KMS-11 (cell line): Measurements from ENCODE around the gene FAM13A.

Source experiments
- H2AFZ ChIP-seq: fragments of 200-600 bp; sonication (generic); 2 replicates; pipeline ENCODE4 v1.6.1; 2016; ENCODE audit warnings: antibody characterized with exemption, mixed run types, low read depth
- H3K27ac ChIP-seq: fragments of 200-600 bp; sonication (generic); 2 replicates; pipeline ENCODE4 v1.6.1; 2016; ENCODE audit warnings: mild to moderate bottlenecking, mixed run types
- H3K27me3 ChIP-seq: fragments of 200-600 bp; sonication (generic); 2 replicates; pipeline ENCODE4 v1.6.1; 2017; ENCODE audit warnings: mild to moderate bottlenecking, low read depth, mixed run types, moderate library complexity; ENCODE audit not compliant: insufficient read depth
- H3K36me3 ChIP-seq: fragments of 200-600 bp; sonication (generic); 2 replicates; pipeline ENCODE4 v1.6.1; 2017; ENCODE audit warnings: mild to moderate bottlenecking, mixed run types; ENCODE audit not compliant: insufficient read depth
- H3K4me1 ChIP-seq: fragments of 200-600 bp; sonication (generic); 2 replicates; pipeline ENCODE4 v1.6.1; 2016; ENCODE audit warnings: mild to moderate bottlenecking, low read depth, mixed run types; ENCODE audit not compliant: poor library complexity, severe bottlenecking
- H3K4me2 ChIP-seq: fragments of 200-600 bp; sonication (generic); 2 replicates; pipeline ENCODE4 v1.7.0; 2016; ENCODE audit warnings: mild to moderate bottlenecking, mixed run types
- H3K4me3 ChIP-seq: fragments of 200-600 bp; sonication (generic); IDR thresholded peaks from 2 replicates; pipeline ENCODE4 v1.6.1; 2017; ENCODE audit warnings: low read depth, low read length, mixed read lengths; ENCODE audit not compliant: insufficient read depth
- H3K79me2 ChIP-seq: fragments of 200-600 bp; sonication (generic); 2 replicates; pipeline ENCODE4 v1.6.1; 2016; ENCODE audit warnings: low read depth, mixed run types; ENCODE audit not compliant: insufficient read depth
- H3K9ac ChIP-seq: fragments of 200-600 bp; sonication (generic); 2 replicates; pipeline ENCODE4 v1.6.1; 2016; ENCODE audit warnings: mild to moderate bottlenecking, mixed run types
- H4K20me1 ChIP-seq: fragments of 200-600 bp; sonication (generic); 2 replicates; pipeline ENCODE4 v1.6.1; 2016; ENCODE audit warnings: mild to moderate bottlenecking, mixed run types; ENCODE audit not compliant: insufficient read depth
- TF ChIP-seq, protein P1 (sequence below): fragments of 200-600 bp; sonication (generic); conservative IDR thresholded peaks from 2 replicates; pipeline ENCODE4 v1.6.1; 2017; ENCODE audit warnings: low read depth, mild to moderate bottlenecking, antibody characterized with exemption, low read length, moderate library complexity, mixed read lengths

The FAM13A gene

DNA sequence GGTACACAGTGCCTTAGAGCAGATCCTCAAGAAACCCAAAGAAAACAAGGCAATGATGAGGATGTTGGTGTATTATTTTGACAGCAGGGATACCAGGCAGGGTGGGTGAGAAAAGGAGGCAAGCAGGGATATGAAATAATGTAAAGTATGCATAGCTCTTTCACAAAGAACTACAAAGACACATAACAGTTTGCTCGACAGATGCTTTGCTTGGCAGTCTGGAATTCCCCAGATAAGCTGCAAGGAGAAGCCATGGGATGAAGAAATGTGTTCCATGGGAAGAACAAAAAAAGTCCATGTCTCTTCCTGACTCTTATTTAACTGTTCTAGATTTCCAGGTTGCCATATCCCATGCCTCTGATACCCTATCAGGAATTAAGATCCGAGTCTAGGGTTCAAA, 75.4 kb downstream of the FAM13A start:
- Histone ChIP-seq H3K4me1 (no peaks in the 10 kb centered on the region), H3K9ac (no peak overlapping the region), H4K20me1 (no peaks in the 10 kb centered on the region), H3K4me2 (no peak overlapping the region), H3K27me3 (no peaks in the 10 kb centered on the region), H3K79me2 (no peaks in the 10 kb centered on the region), H3K36me3 (no peaks in the 10 kb centered on the region), H2AFZ (no peak overlapping the region), H3K4me3 (no peak overlapping the region), H3K27ac (no peak overlapping the region)
- TF ChIP-seq, protein P1, sequence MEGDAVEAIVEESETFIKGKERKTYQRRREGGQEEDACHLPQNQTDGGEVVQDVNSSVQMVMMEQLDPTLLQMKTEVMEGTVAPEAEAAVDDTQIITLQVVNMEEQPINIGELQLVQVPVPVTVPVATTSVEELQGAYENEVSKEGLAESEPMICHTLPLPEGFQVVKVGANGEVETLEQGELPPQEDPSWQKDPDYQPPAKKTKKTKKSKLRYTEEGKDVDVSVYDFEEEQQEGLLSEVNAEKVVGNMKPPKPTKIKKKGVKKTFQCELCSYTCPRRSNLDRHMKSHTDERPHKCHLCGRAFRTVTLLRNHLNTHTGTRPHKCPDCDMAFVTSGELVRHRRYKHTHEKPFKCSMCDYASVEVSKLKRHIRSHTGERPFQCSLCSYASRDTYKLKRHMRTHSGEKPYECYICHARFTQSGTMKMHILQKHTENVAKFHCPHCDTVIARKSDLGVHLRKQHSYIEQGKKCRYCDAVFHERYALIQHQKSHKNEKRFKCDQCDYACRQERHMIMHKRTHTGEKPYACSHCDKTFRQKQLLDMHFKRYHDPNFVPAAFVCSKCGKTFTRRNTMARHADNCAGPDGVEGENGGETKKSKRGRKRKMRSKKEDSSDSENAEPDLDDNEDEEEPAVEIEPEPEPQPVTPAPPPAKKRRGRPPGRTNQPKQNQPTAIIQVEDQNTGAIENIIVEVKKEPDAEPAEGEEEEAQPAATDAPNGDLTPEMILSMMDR: no peak

- Histone ChIP-seq H3K27ac (no peak overlapping the region), H3K36me3 (no peaks in the 10 kb centered on the region), H2AFZ (no peak overlapping the region), H3K4me1 (no peaks in the 10 kb centered on the region), H3K79me2 (no peaks in the 10 kb centered on the region), H3K9ac (no peak overlapping the region), H3K4me2 (no peak overlapping the region), H3K27me3 (no peaks in the 10 kb centered on the region), H4K20me1 (no peaks in the 10 kb centered on the region), H3K4me3 (no peak overlapping the region)
- TF ChIP-seq, protein P1: no peak
These were observed 77.7 kb downstream of the FAM13A start for GRCh38 chr4:88979276-88979675.

- TF ChIP-seq, protein P1: no peak
- H3K27ac ChIP-seq: no peak overlapping the region
- no peaks in the 10 kb centered on the region for H3K79me2 ChIP-seq
- no peak overlapping the region for H3K9ac ChIP-seq
- no peaks in the 10 kb centered on the region for H3K4me1 ChIP-seq
- H3K4me3 ChIP-seq: no peak overlapping the region
- H3K4me2 ChIP-seq: no peak overlapping the region
- H2AFZ ChIP-seq: no peak overlapping the region
- H4K20me1 ChIP-seq: no peaks in the 10 kb centered on the region
- no peaks in the 10 kb centered on the region for H3K27me3 ChIP-seq
- no peaks in the 10 kb centered on the region for H3K36me3 ChIP-seq
These were observed 80.3 kb downstream of the FAM13A start for GRCh38 chr4:88976775-88977035.

DNA sequence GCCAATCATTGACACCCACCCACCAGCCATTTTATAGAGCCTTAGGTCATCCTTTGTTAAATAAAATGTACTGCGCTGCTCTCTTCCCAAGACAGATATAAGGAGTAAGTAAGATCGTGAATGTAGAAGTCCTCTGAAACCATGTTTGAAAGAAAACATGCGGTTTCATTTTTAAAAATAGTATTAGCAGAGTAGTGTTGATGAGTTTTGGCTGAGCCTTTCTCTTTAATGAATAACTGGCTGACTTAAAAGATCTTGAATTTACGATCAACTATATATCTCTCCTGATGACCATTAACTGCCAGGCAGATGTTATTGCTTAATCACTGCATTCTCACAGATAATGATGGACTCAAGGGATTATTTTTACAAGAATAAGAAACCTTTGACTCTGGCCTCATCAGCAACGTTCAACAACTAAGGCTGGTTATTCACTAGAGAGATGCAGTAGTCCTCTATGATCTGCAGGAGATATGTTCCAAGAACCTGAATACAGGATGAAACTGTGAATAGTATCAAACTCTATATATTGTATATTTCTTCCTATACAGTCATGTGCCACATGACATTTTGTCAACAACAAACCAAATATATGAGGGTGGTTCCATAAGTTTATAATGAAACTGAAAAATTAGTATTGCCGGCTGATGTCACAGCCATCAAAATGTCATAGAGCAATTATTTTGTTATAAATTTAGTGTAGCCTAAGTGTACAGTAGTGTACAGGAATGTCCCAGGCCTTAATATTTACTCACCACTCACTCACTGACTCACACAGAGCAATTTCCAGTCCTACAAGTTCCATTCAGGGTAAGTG, 80.8 kb downstream of the FAM13A start:
- Histone ChIP-seq H3K36me3 (no peaks in the 10 kb centered on the region), H3K4me2 (no peak overlapping the region), H3K4me1 (no peaks in the 10 kb centered on the region), H3K79me2 (no peaks in the 10 kb centered on the region), H3K27me3 (no peaks in the 10 kb centered on the region), H3K27ac (no peak overlapping the region), H2AFZ (no peak overlapping the region), H4K20me1 (no peaks in the 10 kb centered on the region), H3K9ac (no peak overlapping the region), H3K4me3 (no peak overlapping the region)
- TF ChIP-seq, protein P1: no peak
